Measurements from ENCODE around the gene SLC24A3. TPM values are rescaled to one million over a fixed set of nuclear protein-coding genes. Genes with fewer than 3 reads are reported as not detected.

The SLC24A3 gene
- total RNA-seq, 1 experiment from 2014 or later: 46.0 TPM

GRCh38 chr20:19520261-19520660, 307.8 kb downstream of the SLC24A3 start:
- Histone ChIP-seq H3K4me3 (ENCODE audit: low read depth, low read length, poor library complexity, severe bottlenecking) (no peak overlapping the region), H3K27me3 (replicated peaks; ENCODE audit: insufficient read depth, low read depth, low read length, poor library complexity) (no peaks in the 10 kb centered on the region), H3K36me3 (ENCODE audit: insufficient read depth, low read length, poor library complexity, severe bottlenecking) (peaks cover 8% of the 10 kb centered on the region), H3K9me3 (ENCODE audit: low read depth, low read length, poor library complexity, severe bottlenecking) (no peaks in the 10 kb centered on the region), H3K27ac (ENCODE audit: low read depth, low read length, poor library complexity, severe bottlenecking) (peak overlapping the region; percentile 94), H3K4me1 (ENCODE audit: insufficient read depth, low read length, poor library complexity, severe bottlenecking) (peaks cover 50% of the 10 kb centered on the region)
- CTCF ChIA-PET: no interaction called here
- POLR2A ChIA-PET (ENCODE audit: low non-redundant PET): no interaction called here
- intact Hi-C loops (cut with micrococcal nuclease; ENCODE audit: unreplicated experiment): loop anchor here (5.0 kb wide), 1 partner anchor 62 kb away; no protein-coding TSS in a partner anchor
- no peak for DNase-seq (ENCODE audit: low spot score)
- no peak for TF ChIP-seq EZH2 (IDR thresholded peaks at IDR 0.05; ENCODE audit: borderline replicate concordance, low read depth, low read length, poor library complexity, severe bottlenecking)
- TF ChIP-seq, protein P1, sequence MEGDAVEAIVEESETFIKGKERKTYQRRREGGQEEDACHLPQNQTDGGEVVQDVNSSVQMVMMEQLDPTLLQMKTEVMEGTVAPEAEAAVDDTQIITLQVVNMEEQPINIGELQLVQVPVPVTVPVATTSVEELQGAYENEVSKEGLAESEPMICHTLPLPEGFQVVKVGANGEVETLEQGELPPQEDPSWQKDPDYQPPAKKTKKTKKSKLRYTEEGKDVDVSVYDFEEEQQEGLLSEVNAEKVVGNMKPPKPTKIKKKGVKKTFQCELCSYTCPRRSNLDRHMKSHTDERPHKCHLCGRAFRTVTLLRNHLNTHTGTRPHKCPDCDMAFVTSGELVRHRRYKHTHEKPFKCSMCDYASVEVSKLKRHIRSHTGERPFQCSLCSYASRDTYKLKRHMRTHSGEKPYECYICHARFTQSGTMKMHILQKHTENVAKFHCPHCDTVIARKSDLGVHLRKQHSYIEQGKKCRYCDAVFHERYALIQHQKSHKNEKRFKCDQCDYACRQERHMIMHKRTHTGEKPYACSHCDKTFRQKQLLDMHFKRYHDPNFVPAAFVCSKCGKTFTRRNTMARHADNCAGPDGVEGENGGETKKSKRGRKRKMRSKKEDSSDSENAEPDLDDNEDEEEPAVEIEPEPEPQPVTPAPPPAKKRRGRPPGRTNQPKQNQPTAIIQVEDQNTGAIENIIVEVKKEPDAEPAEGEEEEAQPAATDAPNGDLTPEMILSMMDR (conservative IDR thresholded peaks at IDR 0.05; ENCODE audit: low read depth, low read length): no peak
- no TSS peak for BruUV-seq (replicated peaks)

GRCh38 chr20:19522071-19522801, 309.8 kb downstream of the SLC24A3 start:
- ChIA-PET POLR2A (ENCODE audit: low non-redundant PET) (interaction anchor here (0.8 kb wide), 1 partner anchor 65 kb away, joined by 3 read pairs; no protein-coding TSS in a partner anchor), CTCF (no interaction called here)
- Histone ChIP-seq H3K36me3 (ENCODE audit: insufficient read depth, low read length, poor library complexity, severe bottlenecking) (no peaks in the 10 kb centered on the region), H3K27ac (ENCODE audit: low read depth, low read length, poor library complexity, severe bottlenecking) (no peak overlapping the region), H3K9me3 (ENCODE audit: low read depth, low read length, poor library complexity, severe bottlenecking) (no peaks in the 10 kb centered on the region), H3K27me3 (replicated peaks; ENCODE audit: insufficient read depth, low read depth, low read length, poor library complexity) (no peaks in the 10 kb centered on the region), H3K4me3 (ENCODE audit: low read depth, low read length, poor library complexity, severe bottlenecking) (no peak overlapping the region), H3K4me1 (ENCODE audit: insufficient read depth, low read length, poor library complexity, severe bottlenecking) (peaks cover 50% of the 10 kb centered on the region)
- BruUV-seq (replicated peaks): no TSS peak
- no peak for DNase-seq (ENCODE audit: low spot score)
- TF ChIP-seq, protein P1 (conservative IDR thresholded peaks at IDR 0.05; ENCODE audit: low read depth, low read length): no peak
- TF ChIP-seq EZH2 (IDR thresholded peaks at IDR 0.05; ENCODE audit: borderline replicate concordance, low read depth, low read length, poor library complexity, severe bottlenecking): no peak
- intact Hi-C loops (cut with micrococcal nuclease; ENCODE audit: unreplicated experiment): loop anchor here (5.0 kb wide), 1 partner anchor 60 kb away; no protein-coding TSS in a partner anchor

- Histone ChIP-seq H3K27me3 (replicated peaks; ENCODE audit: insufficient read depth, low read depth, low read length, poor library complexity) (no peaks in the 10 kb centered on the region), H3K36me3 (ENCODE audit: insufficient read depth, low read length, poor library complexity, severe bottlenecking) (no peaks in the 10 kb centered on the region), H3K4me1 (ENCODE audit: insufficient read depth, low read length, poor library complexity, severe bottlenecking) (peaks cover 43% of the 10 kb centered on the region), H3K4me3 (ENCODE audit: low read depth, low read length, poor library complexity, severe bottlenecking) (no peak overlapping the region), H3K27ac (ENCODE audit: low read depth, low read length, poor library complexity, severe bottlenecking) (no peak overlapping the region), H3K9me3 (ENCODE audit: low read depth, low read length, poor library complexity, severe bottlenecking) (no peaks in the 10 kb centered on the region)
- no peak for TF ChIP-seq EZH2 (IDR thresholded peaks at IDR 0.05; ENCODE audit: borderline replicate concordance, low read depth, low read length, poor library complexity, severe bottlenecking)
- TF ChIP-seq, protein P1 (conservative IDR thresholded peaks at IDR 0.05; ENCODE audit: low read depth, low read length): no peak
- no peak for DNase-seq (ENCODE audit: low spot score)
- BruUV-seq (replicated peaks): no TSS peak
- POLR2A ChIA-PET (ENCODE audit: low non-redundant PET): no interaction called here
- CTCF ChIA-PET: no interaction called here
- intact Hi-C loops (cut with micrococcal nuclease; ENCODE audit: unreplicated experiment): loop anchor here (5.0 kb wide), 1 partner anchor 59 kb away; no protein-coding TSS in a partner anchor
Observed at GRCh38 chr20:19522836-19523590, 310.6 kb downstream of the SLC24A3 start.
